K562 (cell line): Measurements from ENCODE around the gene ADAMTS6. TPM values are rescaled to one million over a fixed set of nuclear protein-coding genes. Genes with fewer than 3 reads are reported as not detected.

Experiments
- ATAC-seq: fragments of 200-7000 bp; cut with Tn5 transposase; 3 replicates; pipeline ENCODE4 v1.9.1; 2020; ENCODE audit warnings: moderate library complexity
- BruUV-seq: library from RNA; stranded (reverse); fragments of 400-500 nt; replicated peaks from 2 replicates; lab custom pipeline; 2021; lab: Mats Ljungman, UMichigan
- CTCF ChIA-PET: fragments of 300-600 bp; formaldehyde crosslinking; extraction: SDS; loops from one replicate; lab custom pipeline; 2021; ENCODE audit warnings: low intra/inter-chr PET ratio; lab: Yijun Ruan, JAX
- POLR2A ChIA-PET: fragments of 300-600, 350-650 bp; sonication (Branson Sonifier 250); formaldehyde crosslinking; extraction: SDS; loops from one replicate; lab custom pipeline; 2021; ENCODE audit warnings: antibody characterized with exemption, inconsistent platforms; lab: Yijun Ruan, JAX
- DNase-seq, 4 experiments: peaks; one replicate each; pipeline versions ENCODE4 v3.0.0 to v3.0.0-alpha.2; 2011 to 2018; ENCODE audit warnings: low spot score in 3 of 4, mixed read lengths in 3 of 4; ENCODE audit errors: extremely low read depth in 1 of 4
- FAIRE-seq: peaks from 2 replicates; lab custom pipeline; 2011; peaks lifted over from hg19 to GRCh38; lab: Jason Lieb, UNC
- H2AFZ ChIP-seq: 2 replicates; pipeline ENCODE4 v1.6.0; 2011; ENCODE audit warnings: low read depth, low read length, control low read depth, inconsistent platforms
- H3K27ac ChIP-seq: fragments of 200-600 bp; 3 replicates; pipeline ENCODE4 v1.8.0; 2011; ENCODE audit warnings: low read depth, mild to moderate bottlenecking, control low read depth, inconsistent platforms, low read length, moderate library complexity, mixed read lengths; ENCODE audit errors: extremely low read depth
- H3K27me3 ChIP-seq, 2 experiments: fragments of 300-600 bp in 1 of 2; 2 replicates in 1 of 2; 3 replicates in 1 of 2; pipeline versions ENCODE4 v1.6.0 to v1.8.0; 2011; ENCODE audit warnings: inconsistent platforms in 2 of 2, low read length in 2 of 2, mild to moderate bottlenecking in 1 of 2, mixed read lengths in 1 of 2, moderate library complexity in 1 of 2; ENCODE audit not compliant: control insufficient read depth in 2 of 2, insufficient read depth in 2 of 2
- H3K36me3 ChIP-seq: fragments of 300-600 bp; 3 replicates; pipeline ENCODE4 v1.8.0; 2011; ENCODE audit warnings: mild to moderate bottlenecking, low read length, inconsistent platforms; ENCODE audit not compliant: control insufficient read depth, insufficient read depth
- H3K4me1 ChIP-seq, 2 experiments: fragments of 200-600 bp in 1 of 2; replicated peaks in 1 of 2; 2 replicates in 1 of 2; 3 replicates in 1 of 2; pipeline versions ENCODE4 v1.5.1 to v1.8.0; 2011; ENCODE audit warnings: inconsistent platforms in 2 of 2, low read length in 2 of 2, mild to moderate bottlenecking in 1 of 2, mixed read lengths in 1 of 2, moderate library complexity in 1 of 2; ENCODE audit not compliant: control insufficient read depth in 2 of 2, insufficient read depth in 2 of 2
- H3K4me2 ChIP-seq: 2 replicates; pipeline ENCODE4 v1.6.1; 2011; ENCODE audit warnings: low read length, control low read depth, inconsistent platforms, mixed read lengths; ENCODE audit not compliant: insufficient read depth
- H3K4me3 ChIP-seq: fragments of 200-600 bp; sonication (generic), shearing (Covaris generic); 2 replicates; pipeline ENCODE4 v1.5.1; 2016; ENCODE audit warnings: control low read depth, inconsistent platforms
- H3K79me2 ChIP-seq: fragments of 200-600 bp; 3 replicates; pipeline ENCODE4 v1.8.0; 2011; ENCODE audit warnings: low read length, inconsistent platforms; ENCODE audit not compliant: control insufficient read depth, insufficient read depth
- H3K9ac ChIP-seq, 2 experiments: 2 replicates each; pipeline versions ENCODE4 v1.6.0 to v1.6.1; 2011; ENCODE audit warnings: low read depth in 2 of 2, low read length in 2 of 2, control low read depth in 1 of 2, inconsistent platforms in 1 of 2, mild to moderate bottlenecking in 1 of 2, mixed read lengths in 1 of 2; ENCODE audit not compliant: insufficient read depth in 1 of 2
- H3K9me1 ChIP-seq: one replicate; pipeline ENCODE4 v1.6.0; 2011; ENCODE audit warnings: inconsistent platforms, mild to moderate bottlenecking, low read length, moderate library complexity; ENCODE audit not compliant: control insufficient read depth, insufficient read depth
- H3K9me3 ChIP-seq: replicated peaks from 2 replicates; pipeline ENCODE4 v1.5.1; 2011; ENCODE audit warnings: low read depth, low read length, inconsistent platforms; ENCODE audit not compliant: control insufficient read depth, insufficient read depth
- H4K20me1 ChIP-seq: replicated peaks from 2 replicates; pipeline ENCODE4 v1.6.1; 2011; ENCODE audit warnings: low read length, inconsistent platforms, mixed read lengths; ENCODE audit not compliant: control insufficient read depth, insufficient read depth
- EP300 ChIP-seq: IDR thresholded peaks from 2 replicates; pipeline ENCODE4 v1.6.1; 2012; ENCODE audit warnings: low read length, improper control_type of control experiment
- FUS ChIP-seq: fragments of 200-400 bp; formaldehyde crosslinking; optimal IDR thresholded peaks from 2 replicates; pipeline ENCODE3; 2017; ENCODE audit warnings: low read depth, low read length
- HDAC6 ChIP-seq: IDR thresholded peaks from 2 replicates; pipeline ENCODE4 v1.6.1; 2012; ENCODE audit warnings: low read depth, mild to moderate bottlenecking, control low read depth, inconsistent platforms, low read length, moderate library complexity
- SMARCC2 ChIP-seq: fragments of 450-650 bp; IDR thresholded peaks from 2 replicates; pipeline ENCODE4 v1.6.1; 2017; ENCODE audit warnings: antibody characterized with exemption, moderate library complexity, mild to moderate bottlenecking, low read depth
- ZC3H4 ChIP-seq: sonication (generic); formaldehyde crosslinking; IDR thresholded peaks from 2 replicates; pipeline ENCODE4 v1.9.0; 2021; ENCODE audit warnings: missing genetic modification reagents, borderline replicate concordance
- ZHX1 ChIP-seq: fragments of 150-350 bp; conservative IDR thresholded peaks from 2 replicates; pipeline ENCODE4 v1.6.1; 2014; ENCODE audit warnings: low read length
- WGBS: fragments of 100-300 bp; shearing (Covaris generic); methylation state at CpG from one replicate; pipeline ENCODE4 v1.1.6; 2016; ENCODE audit warnings: low coverage, mixed read lengths; ENCODE audit not compliant: insufficient coverage; ENCODE audit errors: missing lambda C conversion rate; 5-methylcytosine and 5-hydroxymethylcytosine counted together
- in situ Hi-C: fragments of 300-500 bp; cut with MboI; formaldehyde crosslinking; loops from 4 replicates; pipeline ENCODE4 v1.15.0; 2018; ENCODE audit warnings: inconsistent platforms, mixed read lengths
- intact Hi-C: fragments of 100-400 bp; cut with micrococcal nuclease; formaldehyde crosslinking; loops from 2 replicates; pipeline ENCODE4 v1.14.2; 2022
- polyA plus RNA-seq, 8 experiments: library from polyadenylated mRNA; depleted of rRNA in 4 of 8; stranded (reverse) in 5 of 8; unstranded in 3 of 8; fragments of >200 nt; fragmentation: Nextera tagmentation in 2 of 8; fragmentation: Illumina TruSeq in 1 of 8; extraction: Ambion mirVana in 2 of 8; extraction: Trizol in 1 of 8; gene quantifications; 2 replicates each; pipeline versions ENCODE4 v1.2.1 to v1.2.3, GENCODE V29; 2011 to 2014; ENCODE audit warnings: inconsistent platforms in 1 of 8, missing spikeins in 1 of 8
- total RNA-seq, 7 experiments: library from RNA; depleted of rRNA in 6 of 7; stranded (reverse); fragments of >200 nt in 6 of 7; fragmentation: Illumina TruSeq in 2 of 7; extraction: Trizol in 2 of 7; gene quantifications; 2 replicates each; pipeline versions ENCODE4 v1.2.1 to v1.2.3, GENCODE V29; 2011 to 2021; ENCODE audit warnings: low replicate concordance in 1 of 7

Gene ADAMTS6
- total and polyA plus RNA-seq, 9 of the 15 experiments (the other 6 are each of a cell fraction or from before 2014, with no cell fraction given) = 0.57 to 5.3 (median 1.5) TPM

- intact Hi-C loops = no loop called here
- Histone ChIP-seq H3K9ac (no peak overlapping the region), H4K20me1 (no peaks in the 10 kb centered on the region), H3K4me3 (no peak overlapping the region), H3K27me3 (no peaks in the 10 kb centered on the region), H3K79me2 (no peaks in the 10 kb centered on the region), H3K4me2 (no peak overlapping the region)
- ChIA-PET POLR2A (interaction anchor here (0.6 kb wide), 1 partner anchor 14 kb away, joined by 3 read pairs; no protein-coding TSS in a partner anchor), CTCF (no interaction called here)
- FAIRE-seq (no peak), DNase-seq (no peak)
- in situ Hi-C loops = no loop called here
- 35% methylated on average over 6 of the region's 6 CpGs for WGBS
- no TSS peak for BruUV-seq
- TF ChIP-seq EP300 (no peak), FUS (no peak), SMARCC2 (no peak), ZHX1 (no peak), ZC3H4 (CRISPR knock-in tag) (no peak), HDAC6 (no peak)
- TF ChIP-seq, all 486 proteins: peak for 0
- Histone ChIP-seq H3K9me3 (no peaks in the 10 kb centered on the region), H3K9me1 (no peaks in the 10 kb centered on the region), H3K4me1 (no peaks in the 10 kb centered on the region), H3K27ac (no peak overlapping the region), H2AFZ (no peak overlapping the region), H3K36me3 (no peaks in the 10 kb centered on the region)
- no peak for ATAC-seq
Observed at GRCh38 chr5:65252977-65253376, 228.7 kb downstream of the ADAMTS6 start.
